Activated naive CD4-positive, alpha-beta T cell treated with anti-CD3 and anti-CD28 coated beads, Interleukin-2, amount 10 ng/mL, durations not matched to agents 7 days and 5 days (primary cell): Measurements from ENCODE around the gene PPP1R1A.

Experiments
- CTCF ChIA-PET: fragments of 350-600 bp; sonication (Branson Sonifier 250); formaldehyde crosslinking; loops from one replicate; lab custom pipeline; 2021; ENCODE audit warnings: antibody characterized with exemption; lab: Charles Lee
- DNase-seq: peaks from one replicate; pipeline ENCODE4 v3.0.0-alpha.2; 2020
- H3K27ac Mint-ChIP-seq: one replicate; pipeline ENCODE4 v1.8.0; 2021; ENCODE audit warnings: mild to moderate bottlenecking, moderate library complexity, mixed read lengths
- H3K27me3 Mint-ChIP-seq: one replicate; pipeline ENCODE4 v1.8.0; 2021; ENCODE audit warnings: mild to moderate bottlenecking, mixed read lengths
- H3K36me3 Mint-ChIP-seq: one replicate; pipeline ENCODE4 v1.8.0; 2021; ENCODE audit warnings: mixed read lengths
- H3K4me1 Mint-ChIP-seq: one replicate; pipeline ENCODE4 v1.8.0; 2021; ENCODE audit warnings: mixed read lengths
- H3K4me3 Mint-ChIP-seq: one replicate; pipeline ENCODE4 v1.8.0; 2021; ENCODE audit warnings: mild to moderate bottlenecking, moderate library complexity, mixed read lengths
- H3K9me3 Mint-ChIP-seq: one replicate; pipeline ENCODE4 v1.8.0; 2021; ENCODE audit warnings: mixed read lengths

Gene PPP1R1A

GRCh38 chr12:54558311-54558710, 30.1 kb downstream of the PPP1R1A start:
- CTCF ChIA-PET: no interaction called here
- no peaks in the 10 kb centered on the region for H3K9me3 Mint-ChIP-seq
- peaks cover 4% of the 10 kb centered on the region for H3K36me3 Mint-ChIP-seq
- no peak overlapping the region for H3K4me3 Mint-ChIP-seq
- no peak overlapping the region for H3K27ac Mint-ChIP-seq
- H3K4me1 Mint-ChIP-seq: peaks cover 36% of the 10 kb centered on the region
- no peak for DNase-seq
- H3K27me3 Mint-ChIP-seq: peaks cover 8% of the 10 kb centered on the region

- Mint-ChIP-seq H3K4me3 (no peak overlapping the region), H3K4me1 (peaks cover 13% of the 10 kb centered on the region), H3K27ac (no peak overlapping the region), H3K36me3 (peaks cover 2% of the 10 kb centered on the region), H3K27me3 (peaks cover 9% of the 10 kb centered on the region), H3K9me3 (no peaks in the 10 kb centered on the region)
- no peak for DNase-seq
- CTCF ChIA-PET: no interaction called here
Observed at GRCh38 chr12:54555670-54556257, 32.7 kb downstream of the PPP1R1A start.

- Mint-ChIP-seq H3K4me3 (peak overlapping the region; percentile 67), H3K27me3 (peaks cover 35% of the 10 kb centered on the region), H3K9me3 (no peaks in the 10 kb centered on the region), H3K27ac (peak overlapping the region; percentile 38), H3K36me3 (peaks cover 12% of the 10 kb centered on the region), H3K4me1 (peaks cover 17% of the 10 kb centered on the region)
- peak; percentile 26 for DNase-seq
- CTCF ChIA-PET: interaction anchor here (0.7 to 1.3 kb wide), 3 partner anchors 11 to 135 kb away, joined by 3 to 4 read pairs (median 3); no protein-coding TSS in a partner anchor
Observed at GRCh38 chr12:54549774-54550451, 38.5 kb downstream of the PPP1R1A start.

- H3K9me3 Mint-ChIP-seq: no peaks in the 10 kb centered on the region
- CTCF ChIA-PET: interaction anchor here (0.9 to 1.5 kb wide), 3 partner anchors 16 to 33 kb away, joined by 3 to 7 read pairs (median 7); no protein-coding TSS in a partner anchor
- H3K36me3 Mint-ChIP-seq: peaks cover 31% of the 10 kb centered on the region
- no peak for DNase-seq
- peaks cover 17% of the 10 kb centered on the region for H3K4me1 Mint-ChIP-seq
- H3K27ac Mint-ChIP-seq: no peak overlapping the region
- H3K4me3 Mint-ChIP-seq: no peak overlapping the region
- H3K27me3 Mint-ChIP-seq: peaks cover 35% of the 10 kb centered on the region
Observed at GRCh38 chr12:54546511-54546910, 41.9 kb downstream of the PPP1R1A start.

- Mint-ChIP-seq H3K27me3 (peaks cover 24% of the 10 kb centered on the region), H3K27ac (no peak overlapping the region), H3K9me3 (no peaks in the 10 kb centered on the region), H3K4me3 (no peak overlapping the region), H3K36me3 (peaks cover 41% of the 10 kb centered on the region), H3K4me1 (peaks cover 10% of the 10 kb centered on the region)
- CTCF ChIA-PET: no interaction called here
- DNase-seq: no peak
Observed at GRCh38 chr12:54544743-54545142, 43.7 kb downstream of the PPP1R1A start.

- H3K36me3 Mint-ChIP-seq: peaks cover 51% of the 10 kb centered on the region
- no peak overlapping the region for H3K27ac Mint-ChIP-seq
- CTCF ChIA-PET: interaction anchor here (4.0 kb wide), 1 partner anchor 17 kb away, joined by 12 read pairs; no protein-coding TSS in a partner anchor
- H3K4me1 Mint-ChIP-seq: peaks cover 2% of the 10 kb centered on the region
- no peak overlapping the region for H3K4me3 Mint-ChIP-seq
- peaks cover 13% of the 10 kb centered on the region for H3K27me3 Mint-ChIP-seq
- H3K9me3 Mint-ChIP-seq: no peaks in the 10 kb centered on the region
- no peak for DNase-seq
Observed at GRCh38 chr12:54543526-54543925, 44.9 kb downstream of the PPP1R1A start.

- Mint-ChIP-seq H3K27me3 (peaks cover 4% of the 10 kb centered on the region), H3K36me3 (peaks cover 63% of the 10 kb centered on the region), H3K4me1 (no peaks in the 10 kb centered on the region), H3K4me3 (no peak overlapping the region), H3K9me3 (no peaks in the 10 kb centered on the region), H3K27ac (no peak overlapping the region)
- DNase-seq: no peak
- CTCF ChIA-PET: interaction anchor here (4.0 kb wide), 1 partner anchor 15 kb away, joined by 12 read pairs; no protein-coding TSS in a partner anchor
Observed at GRCh38 chr12:54541751-54542290, 46.6 kb downstream of the PPP1R1A start.

GRCh38 chr12:54538136-54538700, 50.2 kb downstream of the PPP1R1A start:
- H3K27ac Mint-ChIP-seq: no peak overlapping the region
- no peaks in the 10 kb centered on the region for H3K4me1 Mint-ChIP-seq
- DNase-seq: no peak
- no peak overlapping the region for H3K4me3 Mint-ChIP-seq
- CTCF ChIA-PET: no interaction called here
- peaks cover 80% of the 10 kb centered on the region for H3K36me3 Mint-ChIP-seq
- H3K27me3 Mint-ChIP-seq: no peaks in the 10 kb centered on the region
- no peaks in the 10 kb centered on the region for H3K9me3 Mint-ChIP-seq

- CTCF ChIA-PET: no interaction called here
- H3K27ac Mint-ChIP-seq: no peak overlapping the region
- DNase-seq: no peak
- no peak overlapping the region for H3K4me3 Mint-ChIP-seq
- no peaks in the 10 kb centered on the region for H3K9me3 Mint-ChIP-seq
- H3K27me3 Mint-ChIP-seq: no peaks in the 10 kb centered on the region
- H3K36me3 Mint-ChIP-seq: peaks cover 82% of the 10 kb centered on the region
- H3K4me1 Mint-ChIP-seq: no peaks in the 10 kb centered on the region
Observed at GRCh38 chr12:54535474-54535873, 53.0 kb downstream of the PPP1R1A start.

- H3K27ac Mint-ChIP-seq: no peak overlapping the region
- H3K4me3 Mint-ChIP-seq: no peak overlapping the region
- H3K4me1 Mint-ChIP-seq: no peaks in the 10 kb centered on the region
- no peaks in the 10 kb centered on the region for H3K9me3 Mint-ChIP-seq
- CTCF ChIA-PET: interaction anchor here (1.1 kb wide), 1 partner anchor 32 kb away, joined by 3 read pairs; no protein-coding TSS in a partner anchor
- H3K36me3 Mint-ChIP-seq: peaks cover 76% of the 10 kb centered on the region
- no peak for DNase-seq
- no peaks in the 10 kb centered on the region for H3K27me3 Mint-ChIP-seq
Observed at GRCh38 chr12:54529581-54529980, 58.9 kb downstream of the PPP1R1A start.
